HL-60 (cell line): ENCODE results near the gene S100PBP.

ENCODE experiments used
- DNase-seq, 2 experiments: peaks; one replicate each; pipeline ENCODE4 v3.0.0-alpha.2; 2010 to 2020; ENCODE audit warnings: low read depth in 1 of 2, low spot score in 1 of 2
- H3K27ac ChIP-seq: fragments of 250-450 bp; sonication (Bioruptor Pico); replicated peaks from 2 replicates; pipeline ENCODE4 v1.5.1; 2020; ENCODE audit warnings: mild to moderate bottlenecking, moderate library complexity
- H3K27me3 ChIP-seq: fragments of 250-450 bp; sonication (Bioruptor Pico); 2 replicates; pipeline ENCODE4 v1.5.1; 2021; ENCODE audit warnings: mild to moderate bottlenecking, moderate library complexity; ENCODE audit not compliant: insufficient read depth, poor library complexity, severe bottlenecking
- H3K4me3 ChIP-seq: replicated peaks from 2 replicates; pipeline ENCODE4 v1.5.1; 2011; ENCODE audit warnings: mild to moderate bottlenecking, control low read depth, low read length; ENCODE audit not compliant: insufficient read depth
- CTCF ChIP-seq: IDR thresholded peaks from one replicate; pipeline ENCODE4 v1.5.1; 2011; ENCODE audit warnings: low read length, control low read depth, inconsistent platforms; ENCODE audit not compliant: insufficient read depth
- GABPA ChIP-seq: IDR thresholded peaks from 2 replicates; pipeline ENCODE4 v1.6.1; 2012; ENCODE audit warnings: low read depth
- POLR2AphosphoS5 ChIP-seq: IDR thresholded peaks from 2 replicates; pipeline ENCODE4 v1.6.1; 2012; ENCODE audit warnings: low read depth
- SPI1 ChIP-seq: IDR thresholded peaks from 2 replicates; pipeline ENCODE4 v1.6.1; 2012; ENCODE audit warnings: low read depth, mild to moderate bottlenecking, borderline replicate concordance
- TF ChIP-seq, protein P1 (sequence below): IDR thresholded peaks from 2 replicates; pipeline ENCODE4 v1.6.1; 2012; ENCODE audit warnings: low read depth; ENCODE audit not compliant: insufficient replicate concordance

S100PBP gene

GRCh38 chr1:32895325-32896215, 78.1 kb downstream of the S100PBP start:
- H3K4me3 ChIP-seq, result no peak overlapping the region
- no peak for TF ChIP-seq CTCF
- no peak for TF ChIP-seq SPI1
- TF ChIP-seq GABPA, result no peak
- DNase-seq, result no peak
- peaks cover 49% of the 10 kb centered on the region for H3K27me3 ChIP-seq
- no peak overlapping the region for H3K27ac ChIP-seq

GRCh38 chr1:32896451-32896850, 79.0 kb downstream of the S100PBP start:
- Histone ChIP-seq H3K27me3 (peaks cover 51% of the 10 kb centered on the region), H3K4me3 (no peak overlapping the region)
- TF ChIP-seq SPI1, result no peak
- TF ChIP-seq, protein P1, sequence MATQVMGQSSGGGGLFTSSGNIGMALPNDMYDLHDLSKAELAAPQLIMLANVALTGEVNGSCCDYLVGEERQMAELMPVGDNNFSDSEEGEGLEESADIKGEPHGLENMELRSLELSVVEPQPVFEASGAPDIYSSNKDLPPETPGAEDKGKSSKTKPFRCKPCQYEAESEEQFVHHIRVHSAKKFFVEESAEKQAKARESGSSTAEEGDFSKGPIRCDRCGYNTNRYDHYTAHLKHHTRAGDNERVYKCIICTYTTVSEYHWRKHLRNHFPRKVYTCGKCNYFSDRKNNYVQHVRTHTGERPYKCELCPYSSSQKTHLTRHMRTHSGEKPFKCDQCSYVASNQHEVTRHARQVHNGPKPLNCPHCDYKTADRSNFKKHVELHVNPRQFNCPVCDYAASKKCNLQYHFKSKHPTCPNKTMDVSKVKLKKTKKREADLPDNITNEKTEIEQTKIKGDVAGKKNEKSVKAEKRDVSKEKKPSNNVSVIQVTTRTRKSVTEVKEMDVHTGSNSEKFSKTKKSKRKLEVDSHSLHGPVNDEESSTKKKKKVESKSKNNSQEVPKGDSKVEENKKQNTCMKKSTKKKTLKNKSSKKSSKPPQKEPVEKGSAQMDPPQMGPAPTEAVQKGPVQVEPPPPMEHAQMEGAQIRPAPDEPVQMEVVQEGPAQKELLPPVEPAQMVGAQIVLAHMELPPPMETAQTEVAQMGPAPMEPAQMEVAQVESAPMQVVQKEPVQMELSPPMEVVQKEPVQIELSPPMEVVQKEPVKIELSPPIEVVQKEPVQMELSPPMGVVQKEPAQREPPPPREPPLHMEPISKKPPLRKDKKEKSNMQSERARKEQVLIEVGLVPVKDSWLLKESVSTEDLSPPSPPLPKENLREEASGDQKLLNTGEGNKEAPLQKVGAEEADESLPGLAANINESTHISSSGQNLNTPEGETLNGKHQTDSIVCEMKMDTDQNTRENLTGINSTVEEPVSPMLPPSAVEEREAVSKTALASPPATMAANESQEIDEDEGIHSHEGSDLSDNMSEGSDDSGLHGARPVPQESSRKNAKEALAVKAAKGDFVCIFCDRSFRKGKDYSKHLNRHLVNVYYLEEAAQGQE, result no peak
- no peak for TF ChIP-seq GABPA
- no peak for TF ChIP-seq POLR2AphosphoS5
- no peak for TF ChIP-seq CTCF

DNA sequence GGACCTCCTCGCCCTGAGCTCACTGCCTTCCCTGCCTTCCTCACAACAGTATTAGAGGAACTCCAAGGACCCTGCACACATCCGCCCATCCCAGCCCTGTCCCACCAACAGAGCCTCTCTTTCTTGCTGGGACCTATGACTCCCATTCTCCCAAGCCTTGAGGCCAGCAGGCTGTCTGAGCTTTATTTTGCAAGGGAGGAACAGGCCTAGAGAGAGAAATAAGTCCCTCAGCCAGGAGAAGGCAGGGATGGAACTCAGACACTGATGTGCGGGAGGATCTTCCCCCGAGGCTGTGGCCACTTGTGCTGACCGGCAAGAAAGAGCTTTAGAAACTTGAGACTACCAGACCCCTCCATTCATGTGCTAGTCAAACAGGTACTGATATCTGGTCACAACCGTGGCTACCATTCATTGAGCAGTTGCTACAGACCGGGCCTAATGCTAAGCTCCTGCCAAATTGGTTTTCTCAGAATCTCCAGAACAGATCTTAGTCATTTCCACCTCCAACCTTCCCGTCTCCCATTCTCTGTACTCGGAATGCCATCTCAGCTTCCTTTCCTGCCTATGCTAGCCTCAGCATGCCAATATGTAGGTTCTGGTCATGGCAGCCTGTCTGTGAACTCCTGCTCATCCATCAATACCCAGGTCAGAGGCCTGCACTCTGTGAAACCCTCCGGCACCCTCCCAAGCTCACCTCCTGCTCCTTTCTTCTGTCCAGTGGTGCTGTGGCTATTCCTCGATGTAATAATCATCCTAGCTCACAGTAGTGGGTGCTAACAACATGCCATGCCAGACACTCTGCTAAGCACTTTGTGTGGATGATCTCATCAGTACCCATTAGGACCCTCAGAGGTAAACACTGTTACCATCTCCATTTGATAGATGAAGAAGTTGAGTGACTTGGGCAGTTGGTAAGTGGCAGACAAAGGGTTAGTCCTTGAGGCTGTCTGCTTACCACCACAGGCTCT, 79.9 kb downstream of the S100PBP start:
- Histone ChIP-seq H3K27me3 (peaks cover 47% of the 10 kb centered on the region), H3K27ac (no peak overlapping the region), H3K4me3 (no peak overlapping the region)
- no peak for DNase-seq
- TF ChIP-seq CTCF (no peak), POLR2AphosphoS5 (no peak), SPI1 (no peak), GABPA (no peak)
- TF ChIP-seq, protein P1, result no peak

More at GRCh38 chr1:32896451-32896850, 79.0 kb downstream of the S100PBP start:
- H3K27ac ChIP-seq, result no peak overlapping the region
- DNase-seq, result no peak
